Liver (tissue), 9 donors: ENCODE results near the gene CIITA. TPM values are rescaled to one million over a fixed set of nuclear protein-coding genes. Genes with fewer than 3 reads are reported as not detected.
"Not testable (repeated sequence)": the region's sequence is repeated elsewhere in the genome, so short reads cannot be mapped to it uniquely, and the experiment has no call there.

Experiments used
- DNase-seq: peaks from one replicate; pipeline ENCODE4 v3.0.0-alpha.2; 2017; ENCODE audit warnings: low spot score
- H3K27ac ChIP-seq, 2 donors: one replicate each; pipeline ENCODE4 v1.7.0; 2013; ENCODE audit warnings: inconsistent platforms in 2 of 2, low read length in 2 of 2, control low read depth in 1 of 2, low read depth in 1 of 2, mild to moderate bottlenecking in 1 of 2
- H3K27me3 ChIP-seq, 4 donors: one replicate each; pipeline versions ENCODE4 v1.6.1 to v1.7.0; 2013; ENCODE audit warnings: low read length in 3 of 4, inconsistent platforms in 1 of 4, mild to moderate bottlenecking in 1 of 4, moderate library complexity in 1 of 4; ENCODE audit not compliant: control insufficient read depth in 4 of 4, insufficient read depth in 4 of 4
- H3K36me3 ChIP-seq, 4 donors: one replicate each; pipeline versions ENCODE4 v1.6.1 to v1.7.0; 2013; ENCODE audit warnings: low read length in 3 of 4, mild to moderate bottlenecking in 3 of 4, low read depth in 1 of 4, moderate library complexity in 1 of 4; ENCODE audit not compliant: control insufficient read depth in 4 of 4, insufficient read depth in 3 of 4
- H3K4me1 ChIP-seq, 4 donors: one replicate each; pipeline versions ENCODE4 v1.6.1 to v1.7.0; 2013; ENCODE audit warnings: low read length in 3 of 4, mild to moderate bottlenecking in 3 of 4, moderate library complexity in 1 of 4; ENCODE audit not compliant: control insufficient read depth in 4 of 4, insufficient read depth in 4 of 4
- H3K4me3 ChIP-seq, 3 donors: one replicate each; pipeline versions ENCODE4 v1.6.1 to v1.7.0; 2013; ENCODE audit warnings: low read length in 3 of 3, control low read depth in 1 of 3, low read depth in 1 of 3, mild to moderate bottlenecking in 1 of 3
- H3K9ac ChIP-seq, 2 donors: one replicate each; pipeline ENCODE4 v1.7.0; 2013; ENCODE audit warnings: low read length in 2 of 2, mild to moderate bottlenecking in 2 of 2, moderate library complexity in 2 of 2, control low read depth in 1 of 2, low read depth in 1 of 2
- H3K9me3 ChIP-seq, 4 donors: one replicate each; pipeline versions ENCODE4 v1.6.1 to v1.7.0; 2013; ENCODE audit warnings: low read length in 3 of 4; ENCODE audit not compliant: control insufficient read depth in 4 of 4
- EGR1 ChIP-seq, 2 donors: IDR thresholded peaks; 2 replicates each; pipeline ENCODE4 v1.6.1; 2016 to 2018; ENCODE audit warnings: antibody characterized with exemption in 2 of 2, low read depth in 2 of 2
- FOXA1 ChIP-seq: IDR thresholded peaks from 2 replicates; pipeline ENCODE4 v1.6.1; 2016; ENCODE audit warnings: antibody characterized with exemption
- FOXA2 ChIP-seq: IDR thresholded peaks from 2 replicates; pipeline ENCODE4 v1.6.1; 2016; ENCODE audit warnings: antibody characterized with exemption
- GABPA ChIP-seq, 2 donors: IDR thresholded peaks in 1 of 2; conservative IDR thresholded peaks in 1 of 2; 2 replicates each; pipeline ENCODE4 v1.6.1; 2016; ENCODE audit warnings: antibody characterized with exemption in 2 of 2, mild to moderate bottlenecking in 1 of 2, moderate library complexity in 1 of 2
- HNF4A ChIP-seq, 2 donors: conservative IDR thresholded peaks; 2 replicates each; pipeline ENCODE4 v1.6.1; 2016; ENCODE audit warnings: antibody characterized with exemption in 2 of 2, mild to moderate bottlenecking in 2 of 2
- HNF4G ChIP-seq: IDR thresholded peaks from 2 replicates; pipeline ENCODE4 v1.6.1; 2016; ENCODE audit warnings: antibody characterized with exemption
- JUND ChIP-seq, 2 donors: IDR thresholded peaks; 2 replicates each; pipeline ENCODE4 v1.6.1; 2016; ENCODE audit warnings: antibody characterized with exemption in 2 of 2
- MAX ChIP-seq: IDR thresholded peaks from 2 replicates; pipeline ENCODE4 v1.6.1; 2016; ENCODE audit warnings: antibody characterized with exemption
- NR2F2 ChIP-seq: IDR thresholded peaks from 2 replicates; pipeline ENCODE4 v1.6.1; 2016; ENCODE audit warnings: antibody characterized with exemption
- RAD21 ChIP-seq, 2 donors: IDR thresholded peaks; 2 replicates each; pipeline ENCODE4 v1.6.1; 2016; ENCODE audit warnings: antibody characterized with exemption in 2 of 2, mild to moderate bottlenecking in 2 of 2
- RXRA ChIP-seq, 2 donors: IDR thresholded peaks; 2 replicates each; pipeline ENCODE4 v1.6.1; 2017 to 2018; ENCODE audit warnings: antibody characterized with exemption in 2 of 2, mild to moderate bottlenecking in 1 of 2
- SP1 ChIP-seq: IDR thresholded peaks from 2 replicates; pipeline ENCODE4 v1.6.1; 2018; ENCODE audit warnings: antibody characterized with exemption, mild to moderate bottlenecking
- TAF1 ChIP-seq: conservative IDR thresholded peaks from 2 replicates; pipeline ENCODE4 v1.6.1; 2016; ENCODE audit warnings: antibody characterized with exemption, mild to moderate bottlenecking
- YY1 ChIP-seq: IDR thresholded peaks from 2 replicates; pipeline ENCODE4 v1.6.1; 2016; ENCODE audit warnings: antibody characterized with exemption, mild to moderate bottlenecking
- ZBTB33 ChIP-seq: IDR thresholded peaks from 2 replicates; pipeline ENCODE4 v1.6.1; 2016; ENCODE audit warnings: antibody characterized with exemption
- WGBS: extraction: QIAGEN DNeasy Blood & Tissue Kit; methylation state at CpG from one replicate; pipeline ENCODE4 v1.1.7; 2013; 5-methylcytosine and 5-hydroxymethylcytosine counted together
- polyA plus RNA-seq, 2 donors: library from polyadenylated mRNA; stranded (reverse) in 1 of 2; unstranded in 1 of 2; fragments of 200-250 nt in 1 of 2; fragments of >200 nt in 1 of 2; fragmentation: Nextera tagmentation in 1 of 2; extraction: Ambion mirVana in 1 of 2; gene quantifications; one replicate each; pipeline versions ENCODE4 v1.2.1 to v1.2.3, GENCODE V29; 2013 to 2015
- total RNA-seq, 2 donors: library from RNA; depleted of rRNA; stranded (reverse); fragments of >200 nt; gene quantifications; one replicate each; pipeline ENCODE4 v1.2.3, GENCODE V29; 2014
- donor health status: healthy.
- donor health status: healthy.
- donor health status: healthy.
- donor health status: healthy.
- donor health status: healthy.

The CIITA gene
- total and polyA plus RNA-seq, 4 donors = 1.6 to 4.2 (median 2.2) TPM

GRCh38 chr16:10828851-10829366 lies 48.1 kb upstream of the CIITA start:
- peaks cover 12 to 30% (median 22%) of the 10 kb centered on the region in 4 donors for H3K4me1 ChIP-seq
- peak overlapping the region; percentile 84 to 98 for H3K27ac ChIP-seq
- no peak overlapping the region for H3K9ac ChIP-seq
- H3K27me3 ChIP-seq = no peaks in the 10 kb centered on the region
- no peak for DNase-seq
- H3K36me3 ChIP-seq = no peaks in the 10 kb centered on the region
- WGBS = 5% methylated on average over 17 of the region's 17 CpGs
- H3K4me3 ChIP-seq = no peak overlapping the region
- H3K9me3 ChIP-seq = no peaks in the 10 kb centered on the region
- peak in 1 of 2 donors; percentile 27 for TF ChIP-seq JUND (IDR thresholded peaks at IDR 0.05)
- TF ChIP-seq MAX = peak; percentile 55
- no peak for TF ChIP-seq FOXA1
- peak; percentile 79 for TF ChIP-seq NR2F2
- TF ChIP-seq RAD21 (IDR thresholded peaks at IDR 0.05) = peak; percentile 20 to 50
- peak; percentile 99 for TF ChIP-seq EGR1 (IDR thresholded peaks at IDR 0.05; ENCODE audit: low read depth in 2 of 2)
- TF ChIP-seq SP1 = peak; percentile 71
- TF ChIP-seq RXRA (IDR thresholded peaks at IDR 0.05) = peak; percentile 64 to 75
- no peak for TF ChIP-seq ZBTB33
- TF ChIP-seq FOXA2 = no peak
- peak; percentile 48 to 57 for TF ChIP-seq HNF4A (conservative IDR thresholded peaks at IDR 0.05)
- no peak for TF ChIP-seq HNF4G
- peak in 1 of 2 donors; percentile 21 for TF ChIP-seq GABPA (IDR thresholded peaks at IDR 0.05 in 1 of 2, conservative IDR thresholded peaks at IDR 0.05 in 1 of 2)
- TF ChIP-seq YY1 = peak; percentile 49
- no peak for TF ChIP-seq TAF1

- not testable (repeated sequence) for H3K9me3 ChIP-seq, DNase-seq, H3K27me3 ChIP-seq, H3K9ac ChIP-seq, H3K4me3 ChIP-seq, H3K36me3 ChIP-seq
- H3K27ac ChIP-seq = peak overlapping the region; percentile 84 to 98
- H3K4me1 ChIP-seq = peaks cover 12 to 34% (median 22%) of the 10 kb centered on the region in 4 donors
- WGBS = 52% methylated on average over 18 of the region's 18 CpGs
- TF ChIP-seq GABPA (IDR thresholded peaks at IDR 0.05 in 1 of 2, conservative IDR thresholded peaks at IDR 0.05 in 1 of 2) = peak in 1 of 2 donors; percentile 1
Measured at GRCh38 chr16:10829390-10830098, 47.5 kb upstream of the CIITA start.

- not testable (repeated sequence) for H3K27me3 ChIP-seq, H3K27ac ChIP-seq, H3K9me3 ChIP-seq, H3K4me3 ChIP-seq, H3K9ac ChIP-seq, H3K36me3 ChIP-seq, DNase-seq
- peaks cover 12 to 34% (median 22%) of the 10 kb centered on the region in 4 donors for H3K4me1 ChIP-seq
Measured at GRCh38 chr16:10830240-10830639, 46.8 kb upstream of the CIITA start.
